ENCODE data around the gene RGMA. TPM values are rescaled to one million over a fixed set of nuclear protein-coding genes. Genes with fewer than 3 reads are reported as not detected.

Gene RGMA
- total RNA-seq, 1 donor from 2014 or later = 6.2 TPM

DNA sequence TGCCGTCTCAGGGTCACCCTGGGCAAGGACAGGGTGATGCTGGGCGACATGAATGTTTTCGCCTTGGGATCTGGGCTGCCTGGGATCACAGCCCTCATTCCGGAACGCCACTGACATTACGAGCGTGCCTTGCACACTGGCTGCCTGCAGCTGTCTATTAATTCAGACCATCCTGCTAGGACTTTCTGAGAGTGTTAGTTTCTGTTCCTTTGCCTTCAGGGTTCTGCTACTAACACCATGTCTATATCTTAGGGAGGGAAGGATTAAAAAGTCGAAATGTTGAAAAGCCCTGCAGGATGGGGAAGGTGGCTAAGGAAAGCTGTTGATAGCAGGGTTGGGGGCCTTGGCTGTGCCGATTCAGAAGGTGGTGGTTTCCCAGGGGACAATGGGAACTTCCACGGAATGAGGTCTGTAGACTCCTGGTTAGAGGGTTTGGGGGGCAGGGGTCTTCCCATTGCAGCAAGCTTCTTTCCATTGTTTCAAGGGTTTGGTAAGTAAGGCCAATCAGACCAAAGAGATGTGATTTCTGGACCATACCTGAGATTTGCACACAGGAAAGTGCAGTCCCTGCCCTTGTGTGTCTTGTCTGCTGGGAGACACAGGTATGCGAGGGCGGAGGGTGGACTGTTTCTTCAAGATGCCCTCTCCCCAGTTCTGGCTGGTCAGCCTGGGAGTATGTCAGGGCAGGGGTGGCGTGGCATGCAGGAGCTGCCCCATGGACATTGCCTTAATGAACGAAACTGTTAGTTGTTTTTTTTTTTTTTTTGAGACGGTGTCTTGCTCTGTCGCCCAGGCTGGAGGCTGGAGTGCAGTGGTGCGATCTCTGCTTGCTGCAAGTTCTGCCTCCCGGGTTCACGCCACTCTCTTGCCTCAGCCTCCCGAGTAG, 50.9 kb downstream of the RGMA start:
- Mint-ChIP-seq H3K9me3 (ENCODE audit: unreplicated experiment) (peaks cover 3% of the 10 kb centered on the region), H3K36me3 (ENCODE audit: low read depth, unreplicated experiment) (peaks cover 3% of the 10 kb centered on the region), H3K4me3 (ENCODE audit: unreplicated experiment) (no peak overlapping the region), H3K27me3 (ENCODE audit: low read depth, unreplicated experiment) (peaks cover 2% of the 10 kb centered on the region), H3K27ac (ENCODE audit: unreplicated experiment) (peak overlapping the region; percentile 77), H3K4me1 (ENCODE audit: low read depth, unreplicated experiment) (no peaks in the 10 kb centered on the region)
- H4K20me1 ChIP-seq (ENCODE audit: insufficient read depth, low read length) = no peaks in the 10 kb centered on the region
- H3K4me2 ChIP-seq (ENCODE audit: low read length) = no peak overlapping the region
- FAIRE-seq = no peak
- no peak for DNase-seq (ENCODE audit: low read depth)
- TF ChIP-seq, protein P1, sequence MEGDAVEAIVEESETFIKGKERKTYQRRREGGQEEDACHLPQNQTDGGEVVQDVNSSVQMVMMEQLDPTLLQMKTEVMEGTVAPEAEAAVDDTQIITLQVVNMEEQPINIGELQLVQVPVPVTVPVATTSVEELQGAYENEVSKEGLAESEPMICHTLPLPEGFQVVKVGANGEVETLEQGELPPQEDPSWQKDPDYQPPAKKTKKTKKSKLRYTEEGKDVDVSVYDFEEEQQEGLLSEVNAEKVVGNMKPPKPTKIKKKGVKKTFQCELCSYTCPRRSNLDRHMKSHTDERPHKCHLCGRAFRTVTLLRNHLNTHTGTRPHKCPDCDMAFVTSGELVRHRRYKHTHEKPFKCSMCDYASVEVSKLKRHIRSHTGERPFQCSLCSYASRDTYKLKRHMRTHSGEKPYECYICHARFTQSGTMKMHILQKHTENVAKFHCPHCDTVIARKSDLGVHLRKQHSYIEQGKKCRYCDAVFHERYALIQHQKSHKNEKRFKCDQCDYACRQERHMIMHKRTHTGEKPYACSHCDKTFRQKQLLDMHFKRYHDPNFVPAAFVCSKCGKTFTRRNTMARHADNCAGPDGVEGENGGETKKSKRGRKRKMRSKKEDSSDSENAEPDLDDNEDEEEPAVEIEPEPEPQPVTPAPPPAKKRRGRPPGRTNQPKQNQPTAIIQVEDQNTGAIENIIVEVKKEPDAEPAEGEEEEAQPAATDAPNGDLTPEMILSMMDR (IDR thresholded peaks at IDR 0.05; ENCODE audit: insufficient read depth, low read depth, low read length) = no peak
- no peak for TF ChIP-seq EZH2 (IDR thresholded peaks at IDR 0.05; ENCODE audit: insufficient read depth, low read length)
- no peak overlapping the region for H3K9ac ChIP-seq (ENCODE audit: low read length)
- H3K79me2 ChIP-seq (ENCODE audit: insufficient read depth, low read length) = no peaks in the 10 kb centered on the region
- no peaks in the 10 kb centered on the region for H3K4me1 ChIP-seq (ENCODE audit: insufficient read depth, low read length)
- no peak overlapping the region for H2AFZ ChIP-seq (ENCODE audit: low read depth, low read length)
- no peak overlapping the region for H3K27ac ChIP-seq (ENCODE audit: low read depth, low read length)
- H3K36me3 ChIP-seq (ENCODE audit: insufficient read depth, low read length) = no peaks in the 10 kb centered on the region
- H3K27me3 ChIP-seq (ENCODE audit: insufficient read depth, low read length) = peaks cover 11% of the 10 kb centered on the region
- H3K4me3 ChIP-seq (ENCODE audit: insufficient read depth, low read depth, low read length) = no peak overlapping the region
- H3K9me3 ChIP-seq (ENCODE audit: insufficient read depth, low read depth, low read length) = no peaks in the 10 kb centered on the region

DNA sequence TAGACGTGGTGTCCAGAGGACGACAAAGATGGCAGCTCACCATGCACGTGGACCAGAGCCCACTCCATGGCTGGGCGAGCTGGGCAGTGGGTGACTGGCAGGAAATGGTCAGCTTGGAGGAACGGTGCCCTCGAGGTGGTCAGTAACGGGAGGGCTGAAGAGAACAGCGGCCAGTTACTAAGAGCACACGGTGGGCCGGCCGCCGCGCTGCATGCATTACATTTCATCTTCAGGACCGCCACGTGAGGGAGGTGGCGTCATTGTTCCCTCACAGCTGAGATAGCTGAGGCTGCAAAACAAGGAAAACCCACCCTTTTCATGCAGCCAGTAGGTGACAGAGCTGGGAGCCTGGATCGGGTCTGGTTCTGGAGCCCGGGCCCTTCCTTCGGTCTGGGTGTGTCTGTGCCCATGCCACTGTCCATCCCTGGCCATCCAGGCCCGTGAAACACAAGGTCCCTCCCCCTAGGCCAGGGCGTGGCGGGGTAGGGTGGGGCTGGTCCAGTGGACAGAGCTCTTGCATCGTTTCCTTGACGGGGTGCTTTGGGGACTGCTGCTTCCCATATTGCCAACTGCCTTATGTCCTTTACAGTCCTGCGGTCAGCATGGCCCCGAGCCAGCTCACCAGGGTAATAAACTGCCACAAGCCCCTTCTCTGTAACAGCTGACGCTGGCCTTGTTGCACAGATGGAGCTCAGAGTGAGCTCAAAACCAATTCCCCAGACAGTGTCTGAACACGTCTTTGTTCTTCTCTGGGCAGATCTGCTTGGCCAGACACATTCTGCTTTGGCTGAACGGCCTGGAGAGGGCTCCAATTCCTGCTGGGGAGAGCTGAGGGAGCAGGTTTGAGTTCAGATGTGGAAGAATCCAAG, 51.8 kb downstream of the RGMA start:
- H3K4me1 Mint-ChIP-seq (ENCODE audit: low read depth, unreplicated experiment) = no peaks in the 10 kb centered on the region

More for the DNA sequence above, 51.8 kb downstream of the RGMA start:
- no peaks in the 10 kb centered on the region for H3K79me2 ChIP-seq (ENCODE audit: insufficient read depth, low read length)
- H3K4me2 ChIP-seq (ENCODE audit: low read length) = no peak overlapping the region
- TF ChIP-seq, protein P1 (IDR thresholded peaks at IDR 0.05; ENCODE audit: insufficient read depth, low read depth, low read length) = no peak
- TF ChIP-seq EZH2 (IDR thresholded peaks at IDR 0.05; ENCODE audit: insufficient read depth, low read length) = no peak
- Mint-ChIP-seq H3K27ac (ENCODE audit: unreplicated experiment) (peak overlapping the region; percentile 77), H3K27me3 (ENCODE audit: low read depth, unreplicated experiment) (peaks cover 2% of the 10 kb centered on the region), H3K36me3 (ENCODE audit: low read depth, unreplicated experiment) (peaks cover 3% of the 10 kb centered on the region), H3K4me3 (ENCODE audit: unreplicated experiment) (no peak overlapping the region), H3K9me3 (ENCODE audit: unreplicated experiment) (peaks cover 3% of the 10 kb centered on the region)
- H3K9ac ChIP-seq (ENCODE audit: low read length) = no peak overlapping the region
- no peaks in the 10 kb centered on the region for H3K36me3 ChIP-seq (ENCODE audit: insufficient read depth, low read length)
- DNase-seq (ENCODE audit: low read depth) (peak; percentile 20), FAIRE-seq (no peak)
- H4K20me1 ChIP-seq (ENCODE audit: insufficient read depth, low read length) = no peaks in the 10 kb centered on the region
- H3K4me3 ChIP-seq (ENCODE audit: insufficient read depth, low read depth, low read length) = no peak overlapping the region
- H3K27ac ChIP-seq (ENCODE audit: low read depth, low read length) = no peak overlapping the region
- H3K9me3 ChIP-seq (ENCODE audit: insufficient read depth, low read depth, low read length) = no peaks in the 10 kb centered on the region
- no peaks in the 10 kb centered on the region for H3K4me1 ChIP-seq (ENCODE audit: insufficient read depth, low read length)
- H2AFZ ChIP-seq (ENCODE audit: low read depth, low read length) = no peak overlapping the region
- H3K27me3 ChIP-seq (ENCODE audit: insufficient read depth, low read length) = peaks cover 11% of the 10 kb centered on the region
